ENCODE results near the gene TSSC4.

- TF ChIP-seq POLR2AphosphoS5 (IDR thresholded peaks at IDR 0.05): no peak
- TF ChIP-seq, protein P1, sequence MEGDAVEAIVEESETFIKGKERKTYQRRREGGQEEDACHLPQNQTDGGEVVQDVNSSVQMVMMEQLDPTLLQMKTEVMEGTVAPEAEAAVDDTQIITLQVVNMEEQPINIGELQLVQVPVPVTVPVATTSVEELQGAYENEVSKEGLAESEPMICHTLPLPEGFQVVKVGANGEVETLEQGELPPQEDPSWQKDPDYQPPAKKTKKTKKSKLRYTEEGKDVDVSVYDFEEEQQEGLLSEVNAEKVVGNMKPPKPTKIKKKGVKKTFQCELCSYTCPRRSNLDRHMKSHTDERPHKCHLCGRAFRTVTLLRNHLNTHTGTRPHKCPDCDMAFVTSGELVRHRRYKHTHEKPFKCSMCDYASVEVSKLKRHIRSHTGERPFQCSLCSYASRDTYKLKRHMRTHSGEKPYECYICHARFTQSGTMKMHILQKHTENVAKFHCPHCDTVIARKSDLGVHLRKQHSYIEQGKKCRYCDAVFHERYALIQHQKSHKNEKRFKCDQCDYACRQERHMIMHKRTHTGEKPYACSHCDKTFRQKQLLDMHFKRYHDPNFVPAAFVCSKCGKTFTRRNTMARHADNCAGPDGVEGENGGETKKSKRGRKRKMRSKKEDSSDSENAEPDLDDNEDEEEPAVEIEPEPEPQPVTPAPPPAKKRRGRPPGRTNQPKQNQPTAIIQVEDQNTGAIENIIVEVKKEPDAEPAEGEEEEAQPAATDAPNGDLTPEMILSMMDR (IDR thresholded peaks at IDR 0.05): no peak
- TF ChIP-seq EP300 (IDR thresholded peaks at IDR 0.05): no peak
Observed at GRCh38 chr11:2443881-2444820, 43.6 kb downstream of the TSSC4 start, which contains the start of gene TRPM5.
